K562 (cell line): ENCODE results near the gene SLC35D3. TPM values are rescaled to one million over a fixed set of nuclear protein-coding genes. Genes with fewer than 3 reads are reported as not detected.

Experiments used
- ATAC-seq: fragments of 200-7000 bp; cut with Tn5 transposase; 3 replicates; pipeline ENCODE4 v1.9.1; 2020; ENCODE audit warnings: moderate library complexity
- BruUV-seq: library from RNA; stranded (reverse); fragments of 400-500 nt; replicated peaks from 2 replicates; lab custom pipeline; 2021; lab: Mats Ljungman, UMichigan
- CTCF ChIA-PET: fragments of 300-600 bp; formaldehyde crosslinking; extraction: SDS; loops from one replicate; lab custom pipeline; 2021; ENCODE audit warnings: low intra/inter-chr PET ratio; lab: Yijun Ruan, JAX
- POLR2A ChIA-PET: fragments of 300-600, 350-650 bp; sonication (Branson Sonifier 250); formaldehyde crosslinking; extraction: SDS; loops from one replicate; lab custom pipeline; 2021; ENCODE audit warnings: antibody characterized with exemption, inconsistent platforms; lab: Yijun Ruan, JAX
- DNase-seq, 4 experiments: peaks; one replicate each; pipeline versions ENCODE4 v3.0.0 to v3.0.0-alpha.2; 2011 to 2018; ENCODE audit warnings: low spot score in 3 of 4, mixed read lengths in 3 of 4; ENCODE audit errors: extremely low read depth in 1 of 4
- FAIRE-seq: peaks from 2 replicates; lab custom pipeline; 2011; peaks lifted over from hg19 to GRCh38; lab: Jason Lieb, UNC
- H2AFZ ChIP-seq: 2 replicates; pipeline ENCODE4 v1.6.0; 2011; ENCODE audit warnings: low read depth, low read length, control low read depth, inconsistent platforms
- H3K27ac ChIP-seq: fragments of 200-600 bp; 3 replicates; pipeline ENCODE4 v1.8.0; 2011; ENCODE audit warnings: low read depth, mild to moderate bottlenecking, control low read depth, inconsistent platforms, low read length, moderate library complexity, mixed read lengths; ENCODE audit errors: extremely low read depth
- H3K27me3 ChIP-seq, 2 experiments: fragments of 300-600 bp in 1 of 2; 2 replicates in 1 of 2; 3 replicates in 1 of 2; pipeline versions ENCODE4 v1.6.0 to v1.8.0; 2011; ENCODE audit warnings: inconsistent platforms in 2 of 2, low read length in 2 of 2, mild to moderate bottlenecking in 1 of 2, mixed read lengths in 1 of 2, moderate library complexity in 1 of 2; ENCODE audit not compliant: control insufficient read depth in 2 of 2, insufficient read depth in 2 of 2
- H3K36me3 ChIP-seq: fragments of 300-600 bp; 3 replicates; pipeline ENCODE4 v1.8.0; 2011; ENCODE audit warnings: mild to moderate bottlenecking, low read length, inconsistent platforms; ENCODE audit not compliant: control insufficient read depth, insufficient read depth
- H3K4me1 ChIP-seq, 2 experiments: fragments of 200-600 bp in 1 of 2; replicated peaks in 1 of 2; 2 replicates in 1 of 2; 3 replicates in 1 of 2; pipeline versions ENCODE4 v1.5.1 to v1.8.0; 2011; ENCODE audit warnings: inconsistent platforms in 2 of 2, low read length in 2 of 2, mild to moderate bottlenecking in 1 of 2, mixed read lengths in 1 of 2, moderate library complexity in 1 of 2; ENCODE audit not compliant: control insufficient read depth in 2 of 2, insufficient read depth in 2 of 2
- H3K4me2 ChIP-seq: 2 replicates; pipeline ENCODE4 v1.6.1; 2011; ENCODE audit warnings: low read length, control low read depth, inconsistent platforms, mixed read lengths; ENCODE audit not compliant: insufficient read depth
- H3K4me3 ChIP-seq: fragments of 200-600 bp; sonication (generic), shearing (Covaris generic); 2 replicates; pipeline ENCODE4 v1.5.1; 2016; ENCODE audit warnings: control low read depth, inconsistent platforms
- H3K79me2 ChIP-seq: fragments of 200-600 bp; 3 replicates; pipeline ENCODE4 v1.8.0; 2011; ENCODE audit warnings: low read length, inconsistent platforms; ENCODE audit not compliant: control insufficient read depth, insufficient read depth
- H3K9ac ChIP-seq, 2 experiments: 2 replicates each; pipeline versions ENCODE4 v1.6.0 to v1.6.1; 2011; ENCODE audit warnings: low read depth in 2 of 2, low read length in 2 of 2, control low read depth in 1 of 2, inconsistent platforms in 1 of 2, mild to moderate bottlenecking in 1 of 2, mixed read lengths in 1 of 2; ENCODE audit not compliant: insufficient read depth in 1 of 2
- H3K9me1 ChIP-seq: one replicate; pipeline ENCODE4 v1.6.0; 2011; ENCODE audit warnings: inconsistent platforms, mild to moderate bottlenecking, low read length, moderate library complexity; ENCODE audit not compliant: control insufficient read depth, insufficient read depth
- H3K9me3 ChIP-seq: replicated peaks from 2 replicates; pipeline ENCODE4 v1.5.1; 2011; ENCODE audit warnings: low read depth, low read length, inconsistent platforms; ENCODE audit not compliant: control insufficient read depth, insufficient read depth
- H4K20me1 ChIP-seq: replicated peaks from 2 replicates; pipeline ENCODE4 v1.6.1; 2011; ENCODE audit warnings: low read length, inconsistent platforms, mixed read lengths; ENCODE audit not compliant: control insufficient read depth, insufficient read depth
- ATF7 ChIP-seq: fragments of 450-650 bp; IDR thresholded peaks from 2 replicates; pipeline ENCODE4 v1.7.1; 2014; ENCODE audit warnings: mild to moderate bottlenecking, moderate library complexity
- CREM ChIP-seq: IDR thresholded peaks from 2 replicates; pipeline ENCODE4 v1.6.1; 2014; ENCODE audit warnings: antibody characterized with exemption, low read depth
- IFI16 ChIP-seq: fragments of 250-450 bp; sonication (Bioruptor Pico); IDR thresholded peaks from 2 replicates; pipeline ENCODE4 v2.1.2; 2022; ENCODE audit warnings: mild to moderate bottlenecking, inconsistent platforms
- KHSRP ChIP-seq: fragments of 450-650 bp; IDR thresholded peaks from 2 replicates; pipeline ENCODE4 v1.6.1; 2017
- MXI1 ChIP-seq: IDR thresholded peaks from 2 replicates; pipeline ENCODE4 v1.6.1; 2011; ENCODE audit warnings: low read depth, mild to moderate bottlenecking, improper control_type of control experiment, low read length
- NR1H2 ChIP-seq: sonication (generic); formaldehyde crosslinking; IDR thresholded peaks from 2 replicates; pipeline ENCODE4 v1.4.0; 2020; ENCODE audit warnings: mild to moderate bottlenecking, missing genetic modification reagents
- POLR2AphosphoS5 ChIP-seq: IDR thresholded peaks from 2 replicates; pipeline ENCODE4 v1.6.1; 2011; ENCODE audit warnings: mild to moderate bottlenecking, low read depth, low read length, moderate library complexity; ENCODE audit not compliant: control insufficient read depth, insufficient read depth
- ZBTB12 ChIP-seq: fragments of 250-450 bp; sonication (Bioruptor Pico); IDR thresholded peaks from 2 replicates; pipeline ENCODE4 v1.4.0; 2020
- ZFP30 ChIP-seq: fragments of 250-450 bp; sonication (Bioruptor Pico); IDR thresholded peaks from 2 replicates; pipeline ENCODE4 v1.8.0; 2022; ENCODE audit warnings: moderate library complexity, mild to moderate bottlenecking, inconsistent platforms, borderline replicate concordance
- ZMIZ1 ChIP-seq, 2 experiments: fragments of 150-350 bp in 1 of 2; IDR thresholded peaks; 2 replicates each; pipeline ENCODE4 v1.6.1; 2012 to 2016; ENCODE audit warnings: low read depth in 2 of 2, low read length in 2 of 2, mild to moderate bottlenecking in 1 of 2, moderate library complexity in 1 of 2
- ZNF274 ChIP-seq: IDR thresholded peaks from 2 replicates; pipeline ENCODE4 v1.6.1; 2011; ENCODE audit warnings: low read depth, mild to moderate bottlenecking, low read length, moderate library complexity, borderline replicate concordance
- ZNF778 ChIP-seq: fragments of 450-650 bp; formaldehyde crosslinking; IDR thresholded peaks from 2 replicates; pipeline ENCODE4 v1.4.0; 2020; ENCODE audit warnings: mild to moderate bottlenecking, moderate library complexity
- WGBS: fragments of 100-300 bp; shearing (Covaris generic); methylation state at CpG from one replicate; pipeline ENCODE4 v1.1.6; 2016; ENCODE audit warnings: low coverage, mixed read lengths; ENCODE audit not compliant: insufficient coverage; ENCODE audit errors: missing lambda C conversion rate; 5-methylcytosine and 5-hydroxymethylcytosine counted together
- in situ Hi-C: fragments of 300-500 bp; cut with MboI; formaldehyde crosslinking; loops from 4 replicates; pipeline ENCODE4 v1.15.0; 2018; ENCODE audit warnings: inconsistent platforms, mixed read lengths
- intact Hi-C: fragments of 100-400 bp; cut with micrococcal nuclease; formaldehyde crosslinking; loops from 2 replicates; pipeline ENCODE4 v1.14.2; 2022
- polyA plus RNA-seq, 8 experiments: library from polyadenylated mRNA; depleted of rRNA in 4 of 8; stranded (reverse) in 5 of 8; unstranded in 3 of 8; fragments of >200 nt; fragmentation: Nextera tagmentation in 2 of 8; fragmentation: Illumina TruSeq in 1 of 8; extraction: Ambion mirVana in 2 of 8; extraction: Trizol in 1 of 8; gene quantifications; 2 replicates each; pipeline versions ENCODE4 v1.2.1 to v1.2.3, GENCODE V29; 2011 to 2014; ENCODE audit warnings: inconsistent platforms in 1 of 8, missing spikeins in 1 of 8
- total RNA-seq, 7 experiments: library from RNA; depleted of rRNA in 6 of 7; stranded (reverse); fragments of >200 nt in 6 of 7; fragmentation: Illumina TruSeq in 2 of 7; extraction: Trizol in 2 of 7; gene quantifications; 2 replicates each; pipeline versions ENCODE4 v1.2.1 to v1.2.3, GENCODE V29; 2011 to 2021; ENCODE audit warnings: low replicate concordance in 1 of 7

The SLC35D3 gene
- total and polyA plus RNA-seq, 9 of the 15 experiments (the other 6 are each of a cell fraction or from before 2014, with no cell fraction given), result not detected

GRCh38 chr6:136969433-136969832, 47.3 kb downstream of the SLC35D3 start:
- CTCF ChIA-PET, result no interaction called here
- in situ Hi-C loops, result no loop called here
- Histone ChIP-seq H2AFZ (no peak overlapping the region), H4K20me1 (no peaks in the 10 kb centered on the region), H3K27me3 (peaks cover 5 to 29% of the 10 kb centered on the region in 2 experiments; a peak in 4 of 5 replicates), H3K36me3 (no peaks in the 10 kb centered on the region), H3K27ac (no peak overlapping the region), H3K79me2 (no peaks in the 10 kb centered on the region), H3K4me3 (no peak overlapping the region), H3K9me3 (no peaks in the 10 kb centered on the region), H3K4me2 (no peak overlapping the region), H3K9me1 (no peaks in the 10 kb centered on the region), H3K9ac (no peak overlapping the region), H3K4me1 (no peaks in the 10 kb centered on the region; a peak in 2 of 5 replicates)
- WGBS, result 3% methylated on average over 5 of the region's 5 CpGs
- intact Hi-C loops, result loop anchor here (5.0 kb wide), 1 partner anchor 343 kb away; no protein-coding TSS in a partner anchor
- DNase-seq (no peak), FAIRE-seq (no peak), ATAC-seq (no peak; the same call in 2 of the 3 replicates)
- no peak for TF ChIP-seq ZFP30
- no peak for TF ChIP-seq MXI1
- TF ChIP-seq POLR2AphosphoS5, result no peak
- TF ChIP-seq NR1H2, result no peak
- TF ChIP-seq ATF7, result no peak
- POLR2A ChIA-PET, result no interaction called here
- BruUV-seq, result no TSS peak

- Histone ChIP-seq H3K27me3 (peaks cover 5 to 29% of the 10 kb centered on the region in 2 experiments; a peak in 4 of 5 replicates), H3K9me3 (no peaks in the 10 kb centered on the region), H3K4me3 (no peak overlapping the region), H4K20me1 (no peaks in the 10 kb centered on the region), H3K9me1 (no peaks in the 10 kb centered on the region), H3K9ac (no peak overlapping the region), H2AFZ (no peak overlapping the region), H3K27ac (no peak overlapping the region), H3K79me2 (no peaks in the 10 kb centered on the region), H3K4me2 (no peak overlapping the region), H3K36me3 (no peaks in the 10 kb centered on the region), H3K4me1 (no peaks in the 10 kb centered on the region; a peak in 2 of 5 replicates)
- in situ Hi-C loops, result no loop called here
- CTCF ChIA-PET, result no interaction called here
- ATAC-seq (no peak), FAIRE-seq (no peak), DNase-seq (no peak)
- intact Hi-C loops, result loop anchor here (5.0 kb wide), 1 partner anchor 342 kb away; no protein-coding TSS in a partner anchor
- POLR2A ChIA-PET, result no interaction called here
- 8% methylated on average over 4 of the region's 4 CpGs for WGBS
- BruUV-seq, result no TSS peak
- TF ChIP-seq CREM, result no peak
- TF ChIP-seq ZMIZ1 (IDR thresholded peaks at IDR 0.05; ENCODE audit: low read depth in 2 of 2, low read length in 2 of 2), result no peak
- TF ChIP-seq ZNF778 (CRISPR knock-in tag), result no peak
- TF ChIP-seq ZNF274, result no peak
- TF ChIP-seq IFI16 (CRISPR knock-in tag), result no peak
- no peak for TF ChIP-seq KHSRP
- no peak for TF ChIP-seq ZBTB12 (CRISPR knock-in tag)
Observed at GRCh38 chr6:136969930-136970329, 47.8 kb downstream of the SLC35D3 start.
